Endodermal cell (in vitro differentiated cells): ENCODE data around the gene TSHZ3. TPM values are rescaled to one million over a fixed set of nuclear protein-coding genes. Genes with fewer than 3 reads are reported as not detected.

Experiments used
- DNase-seq: peaks from one replicate; pipeline ENCODE4 v3.0.0-alpha.2; 2017
- H3K27ac ChIP-seq: 2 replicates; pipeline ENCODE4 v1.5.1; 2013; ENCODE audit warnings: mild to moderate bottlenecking, low read depth, low read length, moderate library complexity
- H3K27me3 ChIP-seq: 2 replicates; pipeline ENCODE4 v1.6.1; 2013; ENCODE audit warnings: mild to moderate bottlenecking, low read length, moderate library complexity; ENCODE audit not compliant: insufficient read depth, control insufficient read depth, poor library complexity, severe bottlenecking
- H3K36me3 ChIP-seq: 2 replicates; pipeline ENCODE4 v1.7.0; 2013; ENCODE audit warnings: mild to moderate bottlenecking, low read length, moderate library complexity; ENCODE audit not compliant: control insufficient read depth, insufficient read depth
- H3K4me1 ChIP-seq: one replicate; pipeline ENCODE4 v1.7.0; 2013; ENCODE audit warnings: low read length; ENCODE audit not compliant: control insufficient read depth, insufficient read depth
- H3K4me3 ChIP-seq: 2 replicates; pipeline ENCODE4 v1.5.1; 2013; ENCODE audit warnings: mild to moderate bottlenecking, low read length, moderate library complexity
- H3K9ac ChIP-seq: 2 replicates; pipeline ENCODE4 v1.6.1; 2013; ENCODE audit warnings: mild to moderate bottlenecking, low read length, moderate library complexity; ENCODE audit not compliant: poor library complexity, severe bottlenecking; ENCODE audit errors: extremely low read depth
- H3K9me3 ChIP-seq: 2 replicates; pipeline ENCODE4 v1.6.1; 2013; ENCODE audit warnings: mild to moderate bottlenecking, low read length, moderate library complexity; ENCODE audit not compliant: control insufficient read depth
- H3K27ac Mint-ChIP-seq: 2 replicates; pipeline ENCODE4 v1.8.0; 2020; ENCODE audit warnings: mixed read lengths
- H3K27me3 Mint-ChIP-seq: 2 replicates; pipeline ENCODE4 v1.8.0; 2021; ENCODE audit warnings: mild to moderate bottlenecking, mixed read lengths; ENCODE audit not compliant: insufficient read depth
- H3K36me3 Mint-ChIP-seq: 2 replicates; pipeline ENCODE4 v1.8.0; 2020; ENCODE audit warnings: low read depth, mixed read lengths
- H3K4me1 Mint-ChIP-seq: 2 replicates; pipeline ENCODE4 v1.8.0; 2020; ENCODE audit warnings: mixed read lengths
- H3K4me3 Mint-ChIP-seq: 2 replicates; pipeline ENCODE4 v1.8.0; 2020; ENCODE audit warnings: mild to moderate bottlenecking, moderate library complexity, mixed read lengths
- H3K9me3 Mint-ChIP-seq: 2 replicates; pipeline ENCODE4 v1.8.0; 2020; ENCODE audit warnings: mild to moderate bottlenecking, mixed read lengths
- CTCF ChIP-seq: fragments of 200-600 bp; sonication (generic); conservative IDR thresholded peaks from 2 replicates; pipeline ENCODE4 v1.5.0; 2021; ENCODE audit warnings: antibody characterized with exemption, mild to moderate bottlenecking
- WGBS, 2 experiments: methylation state at CpG; one replicate each; pipeline versions ENCODE4 v1.1.5 to v1.1.7; 2013; ENCODE audit warnings: missing lambda C conversion rate in 2 of 2, mixed read lengths in 1 of 2; ENCODE audit not compliant: insufficient coverage in 1 of 2, insufficient read length in 1 of 2; 5-methylcytosine and 5-hydroxymethylcytosine counted together
- total RNA-seq, 2 donors: library from RNA; stranded (reverse); fragmentation: NEBNext Ultra II Directional in 1 of 2; extraction: Animal tissue kit (Norgen Biotek cat#: 25700) in 1 of 2; gene quantifications; 2 replicates in 1 of 2; 3 replicates in 1 of 2; pipeline ENCODE4 v1.2.1, GENCODE V29; 2021

The TSHZ3 gene
- total RNA-seq, 2 donors from 2014 or later, result 0.84 to 2.1 TPM

GRCh38 chr19:31387717-31388301, 38.6 kb upstream of the TSHZ3 start:
- no peaks in the 10 kb centered on the region for H3K9me3 ChIP-seq
- no peak overlapping the region for H3K4me3 ChIP-seq
- no peak for TF ChIP-seq CTCF
- Mint-ChIP-seq H3K27me3 (no peaks in the 10 kb centered on the region), H3K27ac (no peak overlapping the region), H3K9me3 (no peaks in the 10 kb centered on the region), H3K4me1 (no peaks in the 10 kb centered on the region), H3K36me3 (no peaks in the 10 kb centered on the region), H3K4me3 (no peak overlapping the region)
- H3K4me1 ChIP-seq, result no peaks in the 10 kb centered on the region
- no peaks in the 10 kb centered on the region for H3K36me3 ChIP-seq
- no peak overlapping the region for H3K9ac ChIP-seq
- DNase-seq, result no peak
- 82 to 89% methylated on average over 9 to 14 of the region's 16 CpGs for WGBS, 2 experiments
- no peaks in the 10 kb centered on the region for H3K27me3 ChIP-seq
- H3K27ac ChIP-seq, result no peak overlapping the region

- no peaks in the 10 kb centered on the region for H3K9me3 Mint-ChIP-seq
- no peaks in the 10 kb centered on the region for H3K4me1 Mint-ChIP-seq
- no peaks in the 10 kb centered on the region for H3K9me3 ChIP-seq
- no peaks in the 10 kb centered on the region for H3K36me3 Mint-ChIP-seq
- H3K36me3 ChIP-seq, result no peaks in the 10 kb centered on the region
- no peak overlapping the region for H3K9ac ChIP-seq
- no peak overlapping the region for H3K27ac Mint-ChIP-seq
- H3K27ac ChIP-seq, result no peak overlapping the region
- TF ChIP-seq CTCF, result no peak
- no peak for DNase-seq
- H3K27me3 Mint-ChIP-seq, result no peaks in the 10 kb centered on the region
- no peaks in the 10 kb centered on the region for H3K27me3 ChIP-seq
- no peak overlapping the region for H3K4me3 Mint-ChIP-seq
- H3K4me3 ChIP-seq, result no peak overlapping the region
- 87 to 91% methylated on average over 3 to 8 of the region's 8 CpGs for WGBS, 2 experiments
- no peaks in the 10 kb centered on the region for H3K4me1 ChIP-seq
Observed at GRCh38 chr19:31386806-31387205, 37.6 kb upstream of the TSHZ3 start.

GRCh38 chr19:31385744-31386143, 36.5 kb upstream of the TSHZ3 start:
- Histone ChIP-seq H3K9me3 (no peaks in the 10 kb centered on the region), H3K27ac (no peak overlapping the region), H3K9ac (no peak overlapping the region), H3K36me3 (no peaks in the 10 kb centered on the region), H3K4me1 (no peaks in the 10 kb centered on the region), H3K4me3 (no peak overlapping the region), H3K27me3 (no peaks in the 10 kb centered on the region)
- H3K27me3 Mint-ChIP-seq, result no peaks in the 10 kb centered on the region
- H3K4me1 Mint-ChIP-seq, result no peaks in the 10 kb centered on the region
- DNase-seq, result no peak
- no peak overlapping the region for H3K4me3 Mint-ChIP-seq
- no peak for TF ChIP-seq CTCF
- no peaks in the 10 kb centered on the region for H3K36me3 Mint-ChIP-seq
- H3K9me3 Mint-ChIP-seq, result no peaks in the 10 kb centered on the region
- 63 to 84% methylated on average over 1 of the region's 1 CpG for WGBS, 2 experiments
- no peak overlapping the region for H3K27ac Mint-ChIP-seq
